HepG2 (cell line): ENCODE data around the gene HSPA1L. TPM values are rescaled to one million over a fixed set of nuclear protein-coding genes. Genes with fewer than 3 reads are reported as not detected.

Source experiments
- ATAC-seq: fragments of 200-7000 bp; cut with Tn5 transposase; 3 replicates; pipeline ENCODE4 v1.9.1; 2020; ENCODE audit warnings: mild to moderate bottlenecking, moderate library complexity
- BruUV-seq: library from RNA; stranded (reverse); fragments of 400-500 nt; replicated peaks from 2 replicates; lab custom pipeline; 2021; lab: Mats Ljungman, UMichigan
- CTCF ChIA-PET: fragments of 300-600 bp; formaldehyde crosslinking; extraction: SDS; loops from one replicate; lab custom pipeline; 2021; ENCODE audit warnings: low total read pairs, inconsistent platforms, low intra/inter-chr PET ratio; lab: Yijun Ruan, JAX
- POLR2A ChIA-PET: fragments of 350-600 bp; sonication (Branson Sonifier 250); formaldehyde crosslinking; loops from one replicate; lab custom pipeline; 2020; ENCODE audit warnings: antibody characterized with exemption, inconsistent platforms; lab: Yijun Ruan, JAX
- DNase-seq: peaks from one replicate; pipeline ENCODE4 v3.0.0-alpha.2; 2015; ENCODE audit warnings: low spot score
- FAIRE-seq: peaks from 3 replicates; lab custom pipeline; 2011; peaks lifted over from hg19 to GRCh38; lab: Jason Lieb, UNC
- H2AFZ ChIP-seq: one replicate; pipeline ENCODE4 v1.6.1; 2011; ENCODE audit warnings: low read length, inconsistent platforms
- H3K27ac ChIP-seq: fragments of 300-600 bp; 3 replicates; pipeline ENCODE4 v1.8.0; 2011; ENCODE audit warnings: mixed run types, mild to moderate bottlenecking, mixed read lengths, low read length, inconsistent platforms; ENCODE audit not compliant: insufficient read depth; ENCODE audit errors: extremely low read length
- H3K27me3 ChIP-seq, 2 experiments: fragments of 200-600 bp in 1 of 2; 2 replicates in 1 of 2; 3 replicates in 1 of 2; pipeline versions ENCODE4 v1.6.0 to v1.8.0; 2011; ENCODE audit warnings: low read length in 2 of 2, mild to moderate bottlenecking in 2 of 2, moderate library complexity in 2 of 2, inconsistent platforms in 1 of 2; ENCODE audit not compliant: insufficient read depth in 2 of 2, control insufficient read depth in 1 of 2
- H3K36me3 ChIP-seq, 2 experiments: fragments of 200-600 bp in 1 of 2; replicated peaks in 1 of 2; 2 replicates in 1 of 2; 3 replicates in 1 of 2; pipeline versions ENCODE4 v1.5.1 to v1.8.0; 2011; ENCODE audit warnings: low read length in 2 of 2, inconsistent platforms in 1 of 2; ENCODE audit not compliant: insufficient read depth in 2 of 2, control insufficient read depth in 1 of 2
- H3K4me1 ChIP-seq: 2 replicates; pipeline ENCODE4 v1.5.1; 2012; ENCODE audit warnings: low read length, inconsistent platforms; ENCODE audit not compliant: insufficient read depth
- H3K4me2 ChIP-seq: 2 replicates; pipeline ENCODE4 v1.6.0; 2011; ENCODE audit warnings: low read depth, low read length, inconsistent platforms
- H3K4me3 ChIP-seq, 3 experiments: fragments of 200-600 bp in 1 of 3; sonication (generic), shearing (Covaris generic) in 1 of 3; replicated peaks in 1 of 3; 2 replicates each; pipeline ENCODE4 v1.5.1; 2011 to 2016; ENCODE audit warnings: low read length in 3 of 3, inconsistent platforms in 2 of 3, low read depth in 2 of 3, mild to moderate bottlenecking in 2 of 3, control low read depth in 1 of 3, mixed read lengths in 1 of 3; ENCODE audit not compliant: insufficient read depth in 1 of 3
- H3K79me2 ChIP-seq: one replicate; pipeline ENCODE4 v1.6.1; 2011; ENCODE audit warnings: low read length, inconsistent platforms; ENCODE audit not compliant: insufficient read depth
- H3K9ac ChIP-seq: 2 replicates; pipeline ENCODE4 v1.6.0; 2011; ENCODE audit warnings: mild to moderate bottlenecking, low read depth, low read length, inconsistent platforms; ENCODE audit not compliant: insufficient read depth
- H3K9me3 ChIP-seq: 2 replicates; pipeline ENCODE4 v1.5.1; 2012; ENCODE audit warnings: mild to moderate bottlenecking, low read length
- H4K20me1 ChIP-seq: 2 replicates; pipeline ENCODE4 v1.6.0; 2011; ENCODE audit warnings: inconsistent platforms, mild to moderate bottlenecking, low read length, moderate library complexity; ENCODE audit not compliant: insufficient read depth
- GABPA ChIP-seq, 2 experiments: IDR thresholded peaks; 2 replicates each; pipeline ENCODE4 v1.6.1; 2011 to 2016; ENCODE audit warnings: low read depth in 2 of 2, low read length in 1 of 2, missing biosample characterization in 1 of 2, missing genetic modification characterization in 1 of 2
- GATAD1 ChIP-seq: IDR thresholded peaks from 2 replicates; pipeline ENCODE4 v1.6.1; 2016; ENCODE audit warnings: missing genetic modification reagents, missing compliant biosample characterization
- HNRNPUL1 ChIP-seq: fragments of 200-400 bp; formaldehyde crosslinking; IDR thresholded peaks from 2 replicates; pipeline ENCODE4 v1.6.1; 2017; ENCODE audit warnings: low read depth, mild to moderate bottlenecking, low read length, moderate library complexity
- POLR2AphosphoS5 ChIP-seq: IDR thresholded peaks from 2 replicates; pipeline ENCODE4 v1.6.1; 2012; ENCODE audit warnings: low read depth, low read length
- SAP130 ChIP-seq: IDR thresholded peaks from 2 replicates; pipeline ENCODE4 v1.6.1; 2016; ENCODE audit warnings: low read depth
- SOX6 ChIP-seq, 2 experiments: fragments of 450-650 bp in 1 of 2; sonication (generic) in 1 of 2; formaldehyde crosslinking in 1 of 2; IDR thresholded peaks; 2 replicates each; pipeline versions ENCODE4 v1.4.0 to v1.6.1; 2017 to 2020; ENCODE audit warnings: antibody characterized with exemption in 1 of 2, mild to moderate bottlenecking in 1 of 2, missing genetic modification reagents in 1 of 2
- SYNCRIP ChIP-seq: fragments of 200-400 bp; formaldehyde crosslinking; IDR thresholded peaks from 2 replicates; pipeline ENCODE4 v1.6.1; 2018; ENCODE audit warnings: mild to moderate bottlenecking, low read depth, low read length; ENCODE audit not compliant: insufficient read depth
- TBX2 ChIP-seq: sonication (generic); formaldehyde crosslinking; IDR thresholded peaks from 2 replicates; pipeline ENCODE4 v1.5.0; 2020; ENCODE audit warnings: missing genetic modification reagents, mild to moderate bottlenecking, borderline replicate concordance
- ZNF24 ChIP-seq: fragments of 450-650 bp; IDR thresholded peaks from 2 replicates; pipeline ENCODE4 v1.6.1; 2017; ENCODE audit warnings: antibody characterized with exemption, mild to moderate bottlenecking
- ZNF562 ChIP-seq: sonication (generic); formaldehyde crosslinking; IDR thresholded peaks from 2 replicates; pipeline ENCODE4 v1.8.0; 2022; ENCODE audit warnings: missing genetic modification reagents, borderline replicate concordance
- ZNF674 ChIP-seq: sonication (generic); formaldehyde crosslinking; IDR thresholded peaks from 2 replicates; pipeline ENCODE4 v1.5.0; 2020; ENCODE audit warnings: low read depth, mild to moderate bottlenecking, missing genetic modification reagents
- ZNF747 ChIP-seq: sonication (generic); formaldehyde crosslinking; IDR thresholded peaks from 2 replicates; pipeline ENCODE4 v1.8.1; 2023; ENCODE audit warnings: missing genetic modification reagents, mild to moderate bottlenecking, borderline replicate concordance
- WGBS: methylation state at CpG from one replicate; pipeline ENCODE4 v1.1.6; 2017; ENCODE audit warnings: low lambda C conversion rate; 5-methylcytosine and 5-hydroxymethylcytosine counted together
- in situ Hi-C: cut with HindIII; loops from 2 replicates; pipeline ENCODE4 v1.10.0; 2017; ENCODE audit warnings: low pct_unique_long_range_greater_than_20kb; ENCODE audit not compliant: extremely low pct_ligation_motif_present
- intact Hi-C: fragments of 100-400 bp; cut with micrococcal nuclease; formaldehyde crosslinking; loops from one replicate; pipeline ENCODE4 v1.10.0; 2022; ENCODE audit not compliant: unreplicated experiment
- polyA plus RNA-seq, 8 experiments: library from polyadenylated mRNA; depleted of rRNA in 3 of 8; stranded (reverse) in 7 of 8; unstranded in 1 of 8; fragments of >200 nt; fragmentation: Illumina TruSeq in 4 of 8; extraction: Trizol in 4 of 8; gene quantifications; 2 replicates each; pipeline versions ENCODE4 v1.2.1 to v1.2.3, GENCODE V29; 2011 to 2016; ENCODE audit warnings: low read depth in 4 of 8, missing spikeins in 1 of 8, mixed read lengths in 1 of 8; ENCODE audit not compliant: insufficient read depth in 1 of 8
- total RNA-seq, 5 experiments: library from RNA; depleted of rRNA; stranded (reverse); fragments of >200 nt; fragmentation: Illumina TruSeq; extraction: Trizol; gene quantifications; 2 replicates each; pipeline ENCODE4 v1.2.3, GENCODE V29; 2016; ENCODE audit warnings: low read depth in 1 of 5
- TF ChIP-seq, protein P1 (sequence below): sonication (generic); formaldehyde crosslinking; IDR thresholded peaks from 2 replicates; pipeline ENCODE4 v1.5.0; 2020; ENCODE audit warnings: missing genetic modification reagents
- TF ChIP-seq, protein P2 (sequence below): sonication (generic); formaldehyde crosslinking; IDR thresholded peaks from 2 replicates; pipeline ENCODE4 v1.4.0; 2020; ENCODE audit warnings: missing genetic modification reagents
- TF ChIP-seq, protein P3 (sequence below): IDR thresholded peaks from 2 replicates; pipeline ENCODE4 v1.6.1; 2016; ENCODE audit warnings: mild to moderate bottlenecking

HSPA1L gene
- total and polyA plus RNA-seq, 2 of the 13 experiments (the other 11 are each of a cell fraction or from before 2014, with no cell fraction given): 0.55 to 1.0 TPM

DNA sequence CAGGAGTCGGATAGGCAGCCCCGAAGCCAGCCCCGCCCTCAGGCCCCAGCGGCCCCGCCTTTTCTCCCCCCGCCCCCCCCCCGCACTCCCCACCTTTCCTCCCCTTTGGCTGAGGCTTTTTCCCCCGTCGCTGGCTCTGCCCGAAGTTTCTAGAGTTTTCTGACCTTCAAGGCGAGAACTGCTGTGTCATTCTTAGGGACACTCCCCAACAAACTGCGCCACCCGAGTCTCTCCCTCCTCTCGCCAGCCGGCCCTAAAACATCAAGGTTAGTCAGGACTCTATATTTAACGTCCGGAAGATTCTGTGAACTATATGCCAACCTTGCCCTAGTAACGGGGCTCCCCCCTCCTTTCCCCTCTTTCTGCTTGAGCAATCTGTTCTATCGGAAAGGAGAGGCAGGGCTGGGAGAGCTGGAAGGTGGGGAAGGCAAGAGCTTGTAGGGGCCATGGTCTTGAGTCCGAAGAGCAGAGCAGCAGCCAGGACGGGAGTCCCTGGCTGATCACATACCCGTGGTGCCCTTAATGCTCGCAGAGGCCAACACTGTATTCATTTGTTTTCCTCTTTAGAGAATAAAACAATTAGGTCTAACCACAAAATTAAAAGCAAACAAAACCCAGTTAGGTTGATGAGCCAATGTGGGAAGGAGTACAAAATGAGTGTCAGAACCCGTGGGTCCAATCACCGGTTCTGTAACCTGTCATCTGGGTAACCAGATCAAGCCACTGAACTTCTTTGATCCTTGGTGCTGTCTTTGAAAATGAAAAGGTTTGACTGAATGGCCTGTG, 7.1 kb upstream of the HSPA1L start:
- POLR2A ChIA-PET: interaction anchor here (0.6 to 6.9 kb wide), 17 partner anchors 8 to 1207 kb away, joined by 3 to 66 read pairs (median 5); partner anchors contain the start of genes APOM, BAG6, CLIC1 and GPANK1
- intact Hi-C loops (loop anchor here (2.0 kb wide), 1 partner anchor 141 kb away; the partner anchor contains the start of gene LY6G5C), in situ Hi-C loops (no loop called here)
- H3K4me2 ChIP-seq: peak overlapping the region; percentile 76
- peak overlapping the region; percentile 72 for H3K9ac ChIP-seq
- ATAC-seq (peak; percentile 47), FAIRE-seq (peak; percentile 18), DNase-seq (peak; percentile 67)
- H3K36me3 ChIP-seq: no peaks in the 10 kb centered on the region
- H3K9me3 ChIP-seq: no peaks in the 10 kb centered on the region
- peak overlapping the region; percentile 86 for H3K27ac ChIP-seq
- under 1% methylated on average over 25 of the region's 25 CpGs for WGBS
- H3K4me1 ChIP-seq: peaks cover 67% of the 10 kb centered on the region
- CTCF ChIA-PET: no interaction called here
- no peaks in the 10 kb centered on the region for H3K27me3 ChIP-seq
- peaks cover 27% of the 10 kb centered on the region for H3K79me2 ChIP-seq
- no peaks in the 10 kb centered on the region for H4K20me1 ChIP-seq
- peak overlapping the region; percentile 81 for H2AFZ ChIP-seq
- peak overlapping the region; percentile 67 to 91 (median 87) for H3K4me3 ChIP-seq
- TSS peak; percentile 51 for BruUV-seq
- TF ChIP-seq, protein P1, sequence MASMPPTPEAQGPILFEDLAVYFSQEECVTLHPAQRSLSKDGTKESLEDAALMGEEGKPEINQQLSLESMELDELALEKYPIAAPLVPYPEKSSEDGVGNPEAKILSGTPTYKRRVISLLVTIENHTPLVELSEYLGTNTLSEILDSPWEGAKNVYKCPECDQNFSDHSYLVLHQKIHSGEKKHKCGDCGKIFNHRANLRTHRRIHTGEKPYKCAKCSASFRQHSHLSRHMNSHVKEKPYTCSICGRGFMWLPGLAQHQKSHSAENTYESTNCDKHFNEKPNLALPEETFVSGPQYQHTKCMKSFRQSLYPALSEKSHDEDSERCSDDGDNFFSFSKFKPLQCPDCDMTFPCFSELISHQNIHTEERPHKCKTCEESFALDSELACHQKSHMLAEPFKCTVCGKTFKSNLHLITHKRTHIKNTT: no peak
- no peak for TF ChIP-seq ZNF24
- TF ChIP-seq, protein P2, sequence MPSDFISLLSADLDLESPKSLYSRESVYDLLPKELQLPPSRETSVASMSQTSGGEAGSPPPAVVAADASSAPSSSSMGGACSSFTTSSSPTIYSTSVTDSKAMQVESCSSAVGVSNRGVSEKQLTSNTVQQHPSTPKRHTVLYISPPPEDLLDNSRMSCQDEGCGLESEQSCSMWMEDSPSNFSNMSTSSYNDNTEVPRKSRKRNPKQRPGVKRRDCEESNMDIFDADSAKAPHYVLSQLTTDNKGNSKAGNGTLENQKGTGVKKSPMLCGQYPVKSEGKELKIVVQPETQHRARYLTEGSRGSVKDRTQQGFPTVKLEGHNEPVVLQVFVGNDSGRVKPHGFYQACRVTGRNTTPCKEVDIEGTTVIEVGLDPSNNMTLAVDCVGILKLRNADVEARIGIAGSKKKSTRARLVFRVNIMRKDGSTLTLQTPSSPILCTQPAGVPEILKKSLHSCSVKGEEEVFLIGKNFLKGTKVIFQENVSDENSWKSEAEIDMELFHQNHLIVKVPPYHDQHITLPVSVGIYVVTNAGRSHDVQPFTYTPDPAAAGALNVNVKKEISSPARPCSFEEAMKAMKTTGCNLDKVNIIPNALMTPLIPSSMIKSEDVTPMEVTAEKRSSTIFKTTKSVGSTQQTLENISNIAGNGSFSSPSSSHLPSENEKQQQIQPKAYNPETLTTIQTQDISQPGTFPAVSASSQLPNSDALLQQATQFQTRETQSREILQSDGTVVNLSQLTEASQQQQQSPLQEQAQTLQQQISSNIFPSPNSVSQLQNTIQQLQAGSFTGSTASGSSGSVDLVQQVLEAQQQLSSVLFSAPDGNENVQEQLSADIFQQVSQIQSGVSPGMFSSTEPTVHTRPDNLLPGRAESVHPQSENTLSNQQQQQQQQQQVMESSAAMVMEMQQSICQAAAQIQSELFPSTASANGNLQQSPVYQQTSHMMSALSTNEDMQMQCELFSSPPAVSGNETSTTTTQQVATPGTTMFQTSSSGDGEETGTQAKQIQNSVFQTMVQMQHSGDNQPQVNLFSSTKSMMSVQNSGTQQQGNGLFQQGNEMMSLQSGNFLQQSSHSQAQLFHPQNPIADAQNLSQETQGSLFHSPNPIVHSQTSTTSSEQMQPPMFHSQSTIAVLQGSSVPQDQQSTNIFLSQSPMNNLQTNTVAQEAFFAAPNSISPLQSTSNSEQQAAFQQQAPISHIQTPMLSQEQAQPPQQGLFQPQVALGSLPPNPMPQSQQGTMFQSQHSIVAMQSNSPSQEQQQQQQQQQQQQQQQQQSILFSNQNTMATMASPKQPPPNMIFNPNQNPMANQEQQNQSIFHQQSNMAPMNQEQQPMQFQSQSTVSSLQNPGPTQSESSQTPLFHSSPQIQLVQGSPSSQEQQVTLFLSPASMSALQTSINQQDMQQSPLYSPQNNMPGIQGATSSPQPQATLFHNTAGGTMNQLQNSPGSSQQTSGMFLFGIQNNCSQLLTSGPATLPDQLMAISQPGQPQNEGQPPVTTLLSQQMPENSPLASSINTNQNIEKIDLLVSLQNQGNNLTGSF (CRISPR knock-in tag): no peak
- 0 out of 2 replicates have a peak, but pooled peaks have one; percentile 69 for TF ChIP-seq ZNF747
- peak; percentile 42; the same call in 1 of the 2 replicates for TF ChIP-seq SAP130
- no peak for TF ChIP-seq SOX6 (IDR thresholded peaks at IDR 0.05)
- TF ChIP-seq SOX6 (CRISPR knock-in tag; IDR thresholded peaks at IDR 0.05): peak; percentile 44
- no peak for TF ChIP-seq SYNCRIP
- TF ChIP-seq ZNF562 (CRISPR knock-in tag): no peak
- no peak for TF ChIP-seq HNRNPUL1
- TF ChIP-seq ZNF674 (CRISPR knock-in tag): 0 out of 2 replicates have a peak, but pooled peaks have one; percentile 23
- TF ChIP-seq GABPA (IDR thresholded peaks at IDR 0.05; ENCODE audit: low read depth, low read length): no peak
- peak; percentile 42; the same call in 1 of the 2 replicates for TF ChIP-seq GABPA (CRISPR knock-in tag; IDR thresholded peaks at IDR 0.05; ENCODE audit: low read depth)
- TF ChIP-seq POLR2AphosphoS5: peak; percentile 78
- TF ChIP-seq TBX2 (CRISPR knock-in tag): peak; percentile 73
- TF ChIP-seq, protein P3, sequence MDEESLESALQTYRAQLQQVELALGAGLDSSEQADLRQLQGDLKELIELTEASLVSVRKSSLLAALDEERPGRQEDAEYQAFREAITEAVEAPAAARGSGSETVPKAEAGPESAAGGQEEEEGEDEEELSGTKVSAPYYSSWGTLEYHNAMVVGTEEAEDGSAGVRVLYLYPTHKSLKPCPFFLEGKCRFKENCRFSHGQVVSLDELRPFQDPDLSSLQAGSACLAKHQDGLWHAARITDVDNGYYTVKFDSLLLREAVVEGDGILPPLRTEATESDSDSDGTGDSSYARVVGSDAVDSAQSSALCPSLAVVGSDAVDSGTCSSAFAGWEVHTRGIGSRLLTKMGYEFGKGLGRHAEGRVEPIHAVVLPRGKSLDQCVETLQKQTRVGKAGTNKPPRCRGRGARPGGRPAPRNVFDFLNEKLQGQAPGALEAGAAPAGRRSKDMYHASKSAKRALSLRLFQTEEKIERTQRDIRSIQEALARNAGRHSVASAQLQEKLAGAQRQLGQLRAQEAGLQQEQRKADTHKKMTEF (CRISPR knock-in tag): no peak; the same call in 1 of the 2 replicates
- no peak for TF ChIP-seq GATAD1 (CRISPR knock-in tag)
